SK-N-SH (cell line): ENCODE results near the gene LCN2. TPM values are rescaled to one million over a fixed set of nuclear protein-coding genes. Genes with fewer than 3 reads are reported as not detected.
A peak's percentile ranks its signal among the peaks of the same experiment; 100 is the strongest.

Source experiments
- CTCF ChIA-PET: fragments of 300-600, 350-600 bp; formaldehyde crosslinking; extraction: SDS; loops from one replicate; lab custom pipeline; 2021; lab: Yijun Ruan, JAX
- POLR2A ChIA-PET: fragments of 350-600 bp; sonication (Branson Sonifier 250); formaldehyde crosslinking; extraction: SDS; loops from one replicate; lab custom pipeline; 2020; ENCODE audit warnings: antibody characterized with exemption, inconsistent platforms; lab: Yijun Ruan, JAX
- DNase-seq: peaks from one replicate; pipeline ENCODE4 v3.0.0; 2012
- H2AFZ ChIP-seq: fragments of 200-600 bp; sonication (generic); 2 replicates; pipeline ENCODE4 v1.8.1; 2016; ENCODE audit warnings: antibody characterized with exemption, mild to moderate bottlenecking, low read depth
- H3F3A ChIP-seq: fragments of 200-600 bp; sonication (generic); replicated peaks from 2 replicates; pipeline ENCODE3; 2016; ENCODE audit warnings: antibody characterized with exemption, mild to moderate bottlenecking; ENCODE audit not compliant: insufficient read depth
- H3K27ac ChIP-seq, 2 experiments: fragments of 200-500 bp in 1 of 2; fragments of 200-600 bp in 1 of 2; sonication (Bioruptor generic) in 1 of 2; sonication (generic), shearing (Covaris generic) in 1 of 2; 2 replicates each; pipeline versions ENCODE4 v1.5.1 to v1.6.1; 2014 to 2016; ENCODE audit warnings: low read depth in 2 of 2, inconsistent platforms in 1 of 2, low read length in 1 of 2, mild to moderate bottlenecking in 1 of 2, mixed read lengths in 1 of 2
- H3K27me3 ChIP-seq: fragments of 200-600 bp; sonication (generic), shearing (Covaris generic); 2 replicates; pipeline ENCODE4 v1.6.1; 2016; ENCODE audit warnings: mixed run types; ENCODE audit not compliant: insufficient read depth
- H3K36me3 ChIP-seq, 2 experiments: fragments of 200-500 bp in 1 of 2; fragments of 200-600 bp in 1 of 2; sonication (Bioruptor generic) in 1 of 2; sonication (generic) in 1 of 2; replicated peaks in 1 of 2; 2 replicates each; pipeline versions ENCODE3 to v1.5.1; 2014 to 2016; ENCODE audit warnings: low read length in 1 of 2, mild to moderate bottlenecking in 1 of 2; ENCODE audit not compliant: insufficient read depth in 2 of 2, control insufficient read depth in 1 of 2
- H3K4me1 ChIP-seq, 2 experiments: fragments of 200-500 bp in 1 of 2; fragments of 200-600 bp in 1 of 2; sonication (Bioruptor generic) in 1 of 2; sonication (generic), shearing (Covaris generic) in 1 of 2; 2 replicates each; pipeline versions ENCODE4 v1.5.1 to v1.6.1; 2014 to 2016; ENCODE audit warnings: low read depth in 1 of 2, low read length in 1 of 2, mixed run types in 1 of 2; ENCODE audit not compliant: insufficient read depth in 2 of 2, control insufficient read depth in 1 of 2
- H3K4me2 ChIP-seq: fragments of 200-600 bp; sonication (generic), shearing (Covaris generic); 2 replicates; pipeline ENCODE4 v1.6.1; 2017; ENCODE audit warnings: mixed run types
- H3K4me3 ChIP-seq, 2 experiments: fragments of 200-500 bp in 1 of 2; fragments of 200-600 bp in 1 of 2; sonication (Bioruptor generic) in 1 of 2; sonication (generic), shearing (Covaris generic) in 1 of 2; 2 replicates each; pipeline versions ENCODE4 v1.5.1 to v1.8.1; 2014 to 2016; ENCODE audit warnings: low read depth in 2 of 2, inconsistent platforms in 1 of 2, low read length in 1 of 2, mild to moderate bottlenecking in 1 of 2, mixed read lengths in 1 of 2, moderate library complexity in 1 of 2
- H3K79me2 ChIP-seq: fragments of 200-600 bp; sonication (generic); 2 replicates; pipeline ENCODE4 v1.8.1; 2017; ENCODE audit warnings: mild to moderate bottlenecking; ENCODE audit not compliant: insufficient read depth
- H3K9ac ChIP-seq: fragments of 200-600 bp; sonication (generic); 2 replicates; pipeline ENCODE4 v1.6.1; 2017; ENCODE audit warnings: mixed run types
- H3K9me2 ChIP-seq: fragments of 200-600 bp; sonication (generic); 2 replicates; pipeline ENCODE4 v1.6.1; 2017; ENCODE audit warnings: mixed run types
- H3K9me3 ChIP-seq: fragments of 200-600 bp; sonication (generic); 2 replicates; pipeline ENCODE4 v1.6.1; 2017; ENCODE audit warnings: mixed run types, mild to moderate bottlenecking, moderate library complexity
- H4K20me1 ChIP-seq: fragments of 200-600 bp; sonication (generic); 2 replicates; pipeline ENCODE4 v1.6.1; 2017; ENCODE audit warnings: mild to moderate bottlenecking, mixed run types; ENCODE audit not compliant: insufficient read depth
- EP300 ChIP-seq, 2 experiments: IDR thresholded peaks; 2 replicates each; pipeline versions ENCODE4 v1.4.0 to v1.6.1; 2012; ENCODE audit warnings: borderline replicate concordance in 1 of 2, low read depth in 1 of 2, low read length in 1 of 2
- FOSL2 ChIP-seq: IDR thresholded peaks from 2 replicates; pipeline ENCODE4 v1.4.0; 2012; ENCODE audit warnings: low read depth, mild to moderate bottlenecking, moderate library complexity, borderline replicate concordance
- WGBS: methylation state at CpG from one replicate; pipeline ENCODE4 v1.1.6; 2017; ENCODE audit warnings: low lambda C conversion rate; 5-methylcytosine and 5-hydroxymethylcytosine counted together
- polyA plus RNA-seq, 3 experiments: library from polyadenylated mRNA; depleted of rRNA; stranded (reverse); fragments of >200 nt; gene quantifications; 2 replicates each; pipeline ENCODE4 v1.2.3, GENCODE V29; 2012
- TF ChIP-seq, protein P1 (sequence below): IDR thresholded peaks from 2 replicates; pipeline ENCODE4 v1.4.0; 2012; ENCODE audit warnings: low read depth, borderline replicate concordance
- TF ChIP-seq, protein P2 (sequence below): IDR thresholded peaks from 2 replicates; pipeline ENCODE4 v1.6.1; 2012; ENCODE audit warnings: mild to moderate bottlenecking, low read depth, low read length, moderate library complexity

LCN2 gene
- polyA plus RNA-seq, 1 of the 3 experiments (the other 2 are of a cell fraction) = not detected

- Histone ChIP-seq H3K27me3 (no peaks in the 10 kb centered on the region), H3K79me2 (peaks cover 24% of the 10 kb centered on the region), H3K36me3 (no peaks in the 10 kb centered on the region), H2AFZ (peak overlapping the region; percentile 24), H3K9me2 (no peaks in the 10 kb centered on the region), H3K27ac (no peak overlapping the region; a peak in 1 of 4 replicates), H3K4me3 (peak overlapping the region; percentile 64 to 76; a peak in 1 of 4 replicates), H3F3A (peaks cover 16% of the 10 kb centered on the region), H3K4me1 (peaks cover 0 to 20% of the 10 kb centered on the region in 2 experiments; a peak in 1 of 4 replicates), H3K4me2 (0 out of 2 replicates have a peak overlapping the region, but pooled peaks have one; percentile 90), H3K9me3 (no peaks in the 10 kb centered on the region), H4K20me1 (no peaks in the 10 kb centered on the region), H3K9ac (no peak overlapping the region)
- DNase-seq = no peak
- ChIA-PET CTCF (interaction anchor here (2.1 to 2.7 kb wide), 2 partner anchors 9 to 43 kb away, joined by 6 to 10 read pairs; no protein-coding TSS in a partner anchor), POLR2A (no interaction called here)
- 14% methylated on average over 2 of the region's 2 CpGs for WGBS
- TF ChIP-seq, protein P1, sequence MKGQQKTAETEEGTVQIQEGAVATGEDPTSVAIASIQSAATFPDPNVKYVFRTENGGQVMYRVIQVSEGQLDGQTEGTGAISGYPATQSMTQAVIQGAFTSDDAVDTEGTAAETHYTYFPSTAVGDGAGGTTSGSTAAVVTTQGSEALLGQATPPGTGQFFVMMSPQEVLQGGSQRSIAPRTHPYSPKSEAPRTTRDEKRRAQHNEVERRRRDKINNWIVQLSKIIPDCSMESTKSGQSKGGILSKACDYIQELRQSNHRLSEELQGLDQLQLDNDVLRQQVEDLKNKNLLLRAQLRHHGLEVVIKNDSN = no peak
- TF ChIP-seq, protein P2, sequence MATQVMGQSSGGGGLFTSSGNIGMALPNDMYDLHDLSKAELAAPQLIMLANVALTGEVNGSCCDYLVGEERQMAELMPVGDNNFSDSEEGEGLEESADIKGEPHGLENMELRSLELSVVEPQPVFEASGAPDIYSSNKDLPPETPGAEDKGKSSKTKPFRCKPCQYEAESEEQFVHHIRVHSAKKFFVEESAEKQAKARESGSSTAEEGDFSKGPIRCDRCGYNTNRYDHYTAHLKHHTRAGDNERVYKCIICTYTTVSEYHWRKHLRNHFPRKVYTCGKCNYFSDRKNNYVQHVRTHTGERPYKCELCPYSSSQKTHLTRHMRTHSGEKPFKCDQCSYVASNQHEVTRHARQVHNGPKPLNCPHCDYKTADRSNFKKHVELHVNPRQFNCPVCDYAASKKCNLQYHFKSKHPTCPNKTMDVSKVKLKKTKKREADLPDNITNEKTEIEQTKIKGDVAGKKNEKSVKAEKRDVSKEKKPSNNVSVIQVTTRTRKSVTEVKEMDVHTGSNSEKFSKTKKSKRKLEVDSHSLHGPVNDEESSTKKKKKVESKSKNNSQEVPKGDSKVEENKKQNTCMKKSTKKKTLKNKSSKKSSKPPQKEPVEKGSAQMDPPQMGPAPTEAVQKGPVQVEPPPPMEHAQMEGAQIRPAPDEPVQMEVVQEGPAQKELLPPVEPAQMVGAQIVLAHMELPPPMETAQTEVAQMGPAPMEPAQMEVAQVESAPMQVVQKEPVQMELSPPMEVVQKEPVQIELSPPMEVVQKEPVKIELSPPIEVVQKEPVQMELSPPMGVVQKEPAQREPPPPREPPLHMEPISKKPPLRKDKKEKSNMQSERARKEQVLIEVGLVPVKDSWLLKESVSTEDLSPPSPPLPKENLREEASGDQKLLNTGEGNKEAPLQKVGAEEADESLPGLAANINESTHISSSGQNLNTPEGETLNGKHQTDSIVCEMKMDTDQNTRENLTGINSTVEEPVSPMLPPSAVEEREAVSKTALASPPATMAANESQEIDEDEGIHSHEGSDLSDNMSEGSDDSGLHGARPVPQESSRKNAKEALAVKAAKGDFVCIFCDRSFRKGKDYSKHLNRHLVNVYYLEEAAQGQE = no peak
- TF ChIP-seq EP300 (IDR thresholded peaks at IDR 0.05; ENCODE audit: borderline replicate concordance in 1 of 2, low read depth in 1 of 2, low read length in 1 of 2) (no peak), FOSL2 (no peak)
These were observed 53.4 kb downstream of the LCN2 start for GRCh38 chr9:128202648-128203023.

Other genes with a start within 250 kb of the LCN2 start
- gene ST6GALNAC6, start 249.8 kb upstream of the LCN2 start, polyA plus RNA-seq (2012; rRNA removed) = 34.8 and 47.5 TPM in 2 replicates
- 28.4 and 30.2 TPM in 2 replicates for gene ST6GALNAC4, start 232.4 kb upstream of the LCN2 start, polyA plus RNA-seq (2012; rRNA removed)
- 4.0 and 6.1 TPM in 2 replicates for gene PIP5KL1, start 218.7 kb upstream of the LCN2 start, polyA plus RNA-seq (2012; rRNA removed)
- gene DPM2, start 211.6 kb upstream of the LCN2 start, polyA plus RNA-seq (2012; rRNA removed) = 106 and 117 TPM in 2 replicates
- gene EEIG1, start 168.5 kb upstream of the LCN2 start, polyA plus RNA-seq (2012; rRNA removed) = 17.9 and 26.2 TPM in 2 replicates
- gene NAIF1, start 82.1 kb upstream of the LCN2 start, polyA plus RNA-seq (2012; rRNA removed) = 14.6 and 14.8 TPM in 2 replicates
- gene SLC25A25, start 81.2 kb upstream of the LCN2 start, polyA plus RNA-seq (2012; rRNA removed) = 12.1 and 12.3 TPM in 2 replicates
- 130 and 141 TPM in 2 replicates for gene PTGES2, start 21.7 kb upstream of the LCN2 start, polyA plus RNA-seq (2012; rRNA removed)
- 79.4 and 109 TPM in 2 replicates for gene BBLN, start 10.8 kb downstream of the LCN2 start, polyA plus RNA-seq (2012; rRNA removed)
- gene CIZ1, start 42.1 kb downstream of the LCN2 start, polyA plus RNA-seq (2012; rRNA removed) = 36.6 and 37.0 TPM in 2 replicates
- 31.0 and 35.7 TPM in 2 replicates for gene DNM1, start 53.9 kb downstream of the LCN2 start, polyA plus RNA-seq (2012; rRNA removed)
- gene GOLGA2, start 126.6 kb downstream of the LCN2 start, polyA plus RNA-seq (2012; rRNA removed) = 103 and 120 TPM in 2 replicates
- gene SWI5, start 126.8 kb downstream of the LCN2 start, polyA plus RNA-seq (2012; rRNA removed) = 84.1 and 89.7 TPM in 2 replicates
- 18.8 and 23.3 TPM in 2 replicates for gene TRUB2, start 173.0 kb downstream of the LCN2 start, polyA plus RNA-seq (2012; rRNA removed)
- gene COQ4, start 173.4 kb downstream of the LCN2 start, polyA plus RNA-seq (2012; rRNA removed) = 54.7 and 57.2 TPM in 2 replicates
- 17.9 and 24.1 TPM in 2 replicates for gene SLC27A4, start 191.1 kb downstream of the LCN2 start, polyA plus RNA-seq (2012; rRNA removed)
- 58.9 and 61.5 TPM in 2 replicates for gene URM1, start 221.9 kb downstream of the LCN2 start, polyA plus RNA-seq (2012; rRNA removed)